Keratinocyte (primary cell): ENCODE results near the gene DVL1. TPM values are rescaled to one million over a fixed set of nuclear protein-coding genes. Genes with fewer than 3 reads are reported as not detected.

ENCODE experiments used
- DNase-seq: peaks from one replicate; pipeline ENCODE4 v3.0.0-alpha.2; 2011; ENCODE audit warnings: low read depth, missing footprints, low spot score
- FAIRE-seq: peaks from 2 replicates; lab custom pipeline; 2011; peaks lifted over from hg19 to GRCh38; lab: Jason Lieb, UNC
- H2AFZ ChIP-seq: 2 replicates; pipeline ENCODE4 v1.6.0; 2012; ENCODE audit warnings: low read length, control low read depth, inconsistent platforms; ENCODE audit not compliant: control insufficient read depth
- H3K27ac ChIP-seq: 2 replicates; pipeline ENCODE4 v1.5.1; 2011; ENCODE audit warnings: low read length; ENCODE audit not compliant: control insufficient read depth, insufficient read depth
- H3K27me3 ChIP-seq: 3 replicates; pipeline ENCODE4 v1.6.0; 2011; ENCODE audit warnings: low read length; ENCODE audit not compliant: control insufficient read depth, insufficient read depth; ENCODE audit errors: extremely low read depth
- H3K36me3 ChIP-seq, 2 experiments: 2 replicates in 1 of 2; 3 replicates in 1 of 2; pipeline ENCODE4 v1.5.1; 2011; ENCODE audit warnings: low read length in 2 of 2, mild to moderate bottlenecking in 1 of 2; ENCODE audit not compliant: control insufficient read depth in 2 of 2, insufficient read depth in 2 of 2; ENCODE audit errors: extremely low read depth in 1 of 2
- H3K4me1 ChIP-seq: 3 replicates; pipeline ENCODE4 v1.5.1; 2011; ENCODE audit warnings: low read length; ENCODE audit not compliant: control insufficient read depth, insufficient read depth; ENCODE audit errors: extremely low read depth
- H3K4me2 ChIP-seq: 3 replicates; pipeline ENCODE4 v1.6.0; 2011; ENCODE audit warnings: low read depth, low read length; ENCODE audit not compliant: control insufficient read depth, insufficient read depth; ENCODE audit errors: extremely low read depth
- H3K4me3 ChIP-seq, 3 experiments: fragments of 200-600 bp in 1 of 3; sonication (generic) in 1 of 3; 2 replicates in 2 of 3; 3 replicates in 1 of 3; pipeline ENCODE4 v1.5.1; 2011 to 2016; ENCODE audit warnings: low read length in 3 of 3, mild to moderate bottlenecking in 3 of 3, control low read depth in 2 of 3, inconsistent platforms in 1 of 3, low read depth in 1 of 3, mixed read lengths in 1 of 3, mixed run types in 1 of 3, moderate library complexity in 1 of 3; ENCODE audit not compliant: control insufficient read depth in 2 of 3, insufficient read depth in 2 of 3; ENCODE audit errors: extremely low read depth in 1 of 3
- H3K79me2 ChIP-seq: 2 replicates; pipeline ENCODE4 v1.6.0; 2012; ENCODE audit warnings: low read length; ENCODE audit not compliant: control insufficient read depth, insufficient read depth
- H3K9ac ChIP-seq: 3 replicates; pipeline ENCODE4 v1.6.0; 2011; ENCODE audit warnings: low read length; ENCODE audit not compliant: control insufficient read depth, insufficient read depth; ENCODE audit errors: extremely low read depth
- H3K9me1 ChIP-seq: 3 replicates; pipeline ENCODE4 v1.6.0; 2011; ENCODE audit warnings: low read length; ENCODE audit not compliant: control insufficient read depth, insufficient read depth; ENCODE audit errors: extremely low read depth
- H3K9me3 ChIP-seq: 2 replicates; pipeline ENCODE4 v1.5.1; 2012; ENCODE audit warnings: low read depth, low read length; ENCODE audit not compliant: control insufficient read depth
- H4K20me1 ChIP-seq: 3 replicates; pipeline ENCODE4 v1.6.0; 2011; ENCODE audit warnings: low read length; ENCODE audit not compliant: control insufficient read depth, insufficient read depth; ENCODE audit errors: extremely low read depth
- EZH2 ChIP-seq: IDR thresholded peaks from one replicate; pipeline ENCODE4 v1.6.1; 2012; ENCODE audit warnings: inconsistent platforms, mild to moderate bottlenecking, low read length, moderate library complexity
- dilution Hi-C: fragments of 300-500 bp; cut with MboI; formaldehyde crosslinking; loops from one replicate; pipeline ENCODE4 v1.7.0; 2020; ENCODE audit warnings: low sequenced_read_pairs; ENCODE audit not compliant: extremely low pct_ligation_motif_present
- polyA plus RNA-seq, 5 experiments: library from polyadenylated mRNA; depleted of rRNA in 3 of 5; stranded (reverse) in 3 of 5; stranded (forward) in 1 of 5; unstranded in 1 of 5; fragments of >200 nt; gene quantifications; 1 replicate in 1 of 5; 2 replicates in 3 of 5; 3 replicates in 1 of 5; pipeline versions ENCODE4 v1.2.1 to v1.2.3, GENCODE V29; 2011 to 2012; ENCODE audit warnings: missing spikeins in 2 of 5, low read depth in 1 of 5, low replicate concordance in 1 of 5
- TF ChIP-seq, protein P1 (sequence below), 3 experiments: IDR thresholded peaks in 1 of 3; conservative IDR thresholded peaks in 1 of 3; optimal IDR thresholded peaks in 1 of 3; 2 replicates in 2 of 3; 3 replicates in 1 of 3; pipeline versions ENCODE3 to v1.5.1; 2011; ENCODE audit warnings: low read length in 3 of 3, mild to moderate bottlenecking in 3 of 3, moderate library complexity in 2 of 3, control low read depth in 1 of 3, inconsistent platforms in 1 of 3; ENCODE audit not compliant: insufficient read depth in 2 of 3; ENCODE audit errors: extremely low read depth in 1 of 3

Gene DVL1
- polyA plus RNA-seq, 1 donor (not counting 4 experiments of a cell fraction or from before 2014, with no cell fraction given) = 31.6 TPM

DNA sequence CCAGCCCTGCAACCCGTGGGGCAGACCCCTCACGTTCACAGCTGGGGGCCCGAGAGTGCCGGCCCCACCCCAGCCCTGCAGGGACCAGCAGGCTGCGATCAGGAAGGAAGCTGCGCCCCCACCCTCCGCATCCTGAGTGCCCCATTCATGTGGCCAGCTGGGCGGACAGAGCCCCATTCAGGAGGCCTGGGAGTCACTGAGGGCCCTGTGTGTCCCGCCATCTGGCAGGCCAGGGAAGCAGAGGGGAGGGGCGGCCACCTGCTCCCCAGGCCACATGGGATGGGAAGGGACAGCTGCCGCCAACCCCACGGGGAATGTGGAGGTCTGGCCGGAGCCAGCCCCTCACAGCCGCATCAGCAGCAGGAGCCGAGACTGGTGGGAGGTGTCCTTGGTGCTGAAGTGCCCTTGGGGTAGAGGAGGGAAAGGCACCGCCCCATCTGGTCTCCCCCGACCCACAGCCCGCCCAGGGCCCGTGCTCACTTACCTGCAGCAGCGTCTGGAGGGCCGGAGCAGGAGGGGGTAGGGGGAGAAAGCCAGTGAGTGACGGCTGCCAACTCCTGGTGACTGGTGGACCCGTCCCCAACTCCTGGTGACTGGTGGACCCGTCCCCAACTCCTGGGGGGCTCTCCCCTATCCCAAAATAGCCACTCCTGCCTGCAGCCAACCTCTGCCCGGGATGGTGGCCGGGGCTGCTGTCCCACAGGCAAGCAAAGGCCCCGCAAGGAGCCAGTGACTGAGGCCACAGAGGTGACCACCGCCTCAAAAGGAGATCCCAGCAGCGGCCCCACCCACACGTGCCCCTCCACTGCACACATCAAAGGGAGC, 50.1 kb downstream of the DVL1 start:
- no peak for TF ChIP-seq EZH2
- TF ChIP-seq, protein P1, sequence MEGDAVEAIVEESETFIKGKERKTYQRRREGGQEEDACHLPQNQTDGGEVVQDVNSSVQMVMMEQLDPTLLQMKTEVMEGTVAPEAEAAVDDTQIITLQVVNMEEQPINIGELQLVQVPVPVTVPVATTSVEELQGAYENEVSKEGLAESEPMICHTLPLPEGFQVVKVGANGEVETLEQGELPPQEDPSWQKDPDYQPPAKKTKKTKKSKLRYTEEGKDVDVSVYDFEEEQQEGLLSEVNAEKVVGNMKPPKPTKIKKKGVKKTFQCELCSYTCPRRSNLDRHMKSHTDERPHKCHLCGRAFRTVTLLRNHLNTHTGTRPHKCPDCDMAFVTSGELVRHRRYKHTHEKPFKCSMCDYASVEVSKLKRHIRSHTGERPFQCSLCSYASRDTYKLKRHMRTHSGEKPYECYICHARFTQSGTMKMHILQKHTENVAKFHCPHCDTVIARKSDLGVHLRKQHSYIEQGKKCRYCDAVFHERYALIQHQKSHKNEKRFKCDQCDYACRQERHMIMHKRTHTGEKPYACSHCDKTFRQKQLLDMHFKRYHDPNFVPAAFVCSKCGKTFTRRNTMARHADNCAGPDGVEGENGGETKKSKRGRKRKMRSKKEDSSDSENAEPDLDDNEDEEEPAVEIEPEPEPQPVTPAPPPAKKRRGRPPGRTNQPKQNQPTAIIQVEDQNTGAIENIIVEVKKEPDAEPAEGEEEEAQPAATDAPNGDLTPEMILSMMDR (optimal IDR thresholded peaks at IDR 0.05 in 1 of 3, IDR thresholded peaks at IDR 0.05 in 1 of 3, conservative IDR thresholded peaks at IDR 0.05 in 1 of 3; ENCODE audit: extremely low read depth in 1 of 3, insufficient read depth in 2 of 3, low read length in 3 of 3) = no peak
- H3K79me2 ChIP-seq = no peaks in the 10 kb centered on the region
- no peaks in the 10 kb centered on the region for H3K27me3 ChIP-seq
- H4K20me1 ChIP-seq = no peaks in the 10 kb centered on the region
- no peak for FAIRE-seq
- no peak overlapping the region for H3K4me2 ChIP-seq
- H3K9me1 ChIP-seq = no peaks in the 10 kb centered on the region
- no peak for DNase-seq
- no peak overlapping the region for H3K27ac ChIP-seq
- peaks cover 0 to 1% of the 10 kb centered on the region in 2 experiments for H3K36me3 ChIP-seq
- dilution Hi-C loops = no loop called here
- no peak overlapping the region for H2AFZ ChIP-seq
- H3K4me3 ChIP-seq = no peak overlapping the region
- no peak overlapping the region for H3K9ac ChIP-seq
- no peaks in the 10 kb centered on the region for H3K9me3 ChIP-seq
- H3K4me1 ChIP-seq = peaks cover 14% of the 10 kb centered on the region

DNA sequence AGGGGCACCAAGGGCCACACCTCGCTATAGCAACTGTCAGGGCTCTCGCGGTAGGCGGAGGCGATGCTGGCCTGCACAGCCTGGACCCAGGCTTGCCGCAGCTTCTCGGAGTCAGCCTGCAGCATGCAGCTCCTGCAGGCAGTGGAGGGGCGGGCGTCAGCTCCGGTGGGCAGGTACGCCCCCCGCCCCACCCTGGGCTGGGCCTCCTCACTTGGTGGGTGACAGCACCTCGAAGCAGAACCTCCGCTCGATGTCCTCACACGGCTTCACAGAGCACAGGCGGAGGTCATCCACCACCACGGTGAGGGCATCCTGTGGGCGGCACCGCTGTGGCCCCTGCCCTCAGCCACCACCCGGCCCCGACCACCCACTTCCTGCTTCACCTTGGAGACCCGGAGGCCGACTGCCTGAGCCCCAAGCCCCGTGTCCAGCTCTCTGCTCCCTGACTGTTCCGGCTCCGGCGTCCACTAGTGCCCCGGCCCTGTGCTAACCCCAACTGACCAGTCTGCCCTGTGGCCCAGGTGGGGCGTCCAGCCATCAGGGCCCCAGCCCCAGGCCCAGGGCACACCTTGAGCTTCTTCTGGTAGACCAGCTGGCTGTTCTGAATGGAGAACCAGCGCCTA, 51.3 kb downstream of the DVL1 start:
- no peak overlapping the region for H2AFZ ChIP-seq
- H3K9me1 ChIP-seq = no peaks in the 10 kb centered on the region
- no peak overlapping the region for H3K9ac ChIP-seq
- no peak overlapping the region for H3K27ac ChIP-seq
- H3K36me3 ChIP-seq = peaks cover 0 to 1% of the 10 kb centered on the region in 2 experiments
- no peak for FAIRE-seq
- no peak for TF ChIP-seq EZH2
- TF ChIP-seq, protein P1 (optimal IDR thresholded peaks at IDR 0.05 in 1 of 3, IDR thresholded peaks at IDR 0.05 in 1 of 3, conservative IDR thresholded peaks at IDR 0.05 in 1 of 3; ENCODE audit: extremely low read depth in 1 of 3, insufficient read depth in 2 of 3, low read length in 3 of 3) = no peak
- no peaks in the 10 kb centered on the region for H3K27me3 ChIP-seq
- no peak for DNase-seq
- no peaks in the 10 kb centered on the region for H3K9me3 ChIP-seq
- no peak overlapping the region for H3K4me3 ChIP-seq
- peaks cover 3% of the 10 kb centered on the region for H3K4me1 ChIP-seq
- H3K79me2 ChIP-seq = no peaks in the 10 kb centered on the region
- no peak overlapping the region for H3K4me2 ChIP-seq
- dilution Hi-C loops = no loop called here
- H4K20me1 ChIP-seq = no peaks in the 10 kb centered on the region
